ENCODE results near the gene TMEM240. TPM values are rescaled to one million over a fixed set of nuclear protein-coding genes. Genes with fewer than 3 reads are reported as not detected.

Gene TMEM240
- total RNA-seq, 4 donors from 2014 or later: 0.57 to 2.6 (median 2.0) TPM; not detected in 1

Other genes starting within 250 kb of the TMEM240 start
- gene ACAP3, start 232.7 kb downstream of the TMEM240 start, total RNA-seq: 100 to 1,000 TPM in 3 of 4 donors, 10 to 100 TPM in 1; 98.8 to 189 (median 115) TPM
- 10 to 100 TPM; 42.3 to 62.1 (median 53.7) TPM for gene PUSL1, start 232.0 kb downstream of the TMEM240 start, total RNA-seq
- gene INTS11, start 216.0 kb downstream of the TMEM240 start, total RNA-seq: 100 to 1,000 TPM; 101 to 185 (median 105) TPM
- gene CPTP, start 215.8 kb downstream of the TMEM240 start, total RNA-seq: 10 to 100 TPM; 51.0 to 62.9 (median 57.4) TPM
- gene TAS1R3, start 209.3 kb downstream of the TMEM240 start, total RNA-seq: 1 to 10 TPM in 2 of 4 donors, under 1 TPM in 2; 0.38 to 1.4 (median 0.79) TPM
- gene DVL1, start 191.2 kb downstream of the TMEM240 start, total RNA-seq: 100 to 1,000 TPM in 3 of 4 donors, 10 to 100 TPM in 1; 92.0 to 163 (median 113) TPM
- 10 to 100 TPM; 34.1 to 76.1 (median 35.9) TPM for gene MXRA8, start 182.1 kb downstream of the TMEM240 start, total RNA-seq
- 100 to 1,000 TPM in 3 of 4 donors, 10 to 100 TPM in 1; 97.3 to 140 (median 114) TPM for gene AURKAIP1, start 165.4 kb downstream of the TMEM240 start, total RNA-seq
- 100 to 1,000 TPM; 122 to 249 (median 142) TPM for gene CCNL2, start 141.3 kb downstream of the TMEM240 start, total RNA-seq
- gene MRPL20, start 133.3 kb downstream of the TMEM240 start, total RNA-seq: 100 to 1,000 TPM in 3 of 4 donors, 10 to 100 TPM in 1; 83.4 to 122 (median 106) TPM
- 10 to 100 TPM in 1 of 4 donors, 1 to 10 TPM in 3; 3.1 to 10.9 (median 6.2) TPM for gene ANKRD65, start 119.3 kb downstream of the TMEM240 start, total RNA-seq
- gene VWA1, start 104.9 kb downstream of the TMEM240 start, total RNA-seq: 10 to 100 TPM; 26.5 to 36.4 (median 30.1) TPM
- 1 to 10 TPM in 1 of 4 donors, under 1 TPM in 3; 0.17 to 2.1 (median 0.63) TPM for gene ATAD3C, start 90.9 kb downstream of the TMEM240 start, total RNA-seq
- gene ATAD3B, start 68.9 kb downstream of the TMEM240 start, total RNA-seq: 10 to 100 TPM; 13.0 to 40.3 (median 17.1) TPM
- gene ATAD3A, start 28.5 kb downstream of the TMEM240 start, total RNA-seq: 10 to 100 TPM; 23.2 to 33.3 (median 26.9) TPM
- gene SSU72, start 34.2 kb upstream of the TMEM240 start, total RNA-seq: 100 to 1,000 TPM in 3 of 4 donors, 10 to 100 TPM in 1; 96.4 to 163 (median 123) TPM
- 10 to 100 TPM; 10.5 to 18.9 (median 13.3) TPM for gene FNDC10, start 59.5 kb upstream of the TMEM240 start, total RNA-seq
- gene MIB2, start 74.9 kb upstream of the TMEM240 start, total RNA-seq: 100 to 1,000 TPM; 117 to 216 (median 138) TPM
- 1 to 10 TPM; 2.1 to 3.9 (median 3.2) TPM for gene MMP23B, start 91.5 kb upstream of the TMEM240 start, total RNA-seq
- 10 to 100 TPM; 19.4 to 42.3 (median 21.8) TPM for gene CDK11B, start 118.4 kb upstream of the TMEM240 start, total RNA-seq
- gene SLC35E2B, start 152.2 kb upstream of the TMEM240 start, total RNA-seq: 10 to 100 TPM; 16.1 to 48.4 (median 31.4) TPM
- 10 to 100 TPM; 18.1 to 56.9 (median 27.7) TPM for gene CDK11A, start 183.7 kb upstream of the TMEM240 start, total RNA-seq
- gene NADK, start 237.8 kb upstream of the TMEM240 start, total RNA-seq: 10 to 100 TPM; 45.4 to 58.0 (median 54.2) TPM